Stomach smooth muscle (tissue), 2 donors: ENCODE measurements around the gene MRPL1.
"Not testable (repeated sequence)": the region's sequence is repeated elsewhere in the genome, so short reads cannot be mapped to it uniquely, and the experiment has no call there.

Source experiments
- H3K27ac ChIP-seq: one replicate; pipeline ENCODE4 v1.7.0; 2013; ENCODE audit warnings: mild to moderate bottlenecking, low read length, inconsistent platforms
- H3K27me3 ChIP-seq, 2 donors: one replicate each; pipeline ENCODE4 v1.7.0; 2013; ENCODE audit warnings: low read length in 2 of 2; ENCODE audit not compliant: insufficient read depth in 2 of 2, control insufficient read depth in 1 of 2
- H3K36me3 ChIP-seq, 2 donors: one replicate each; pipeline ENCODE4 v1.7.0; 2013; ENCODE audit warnings: low read length in 2 of 2; ENCODE audit not compliant: control insufficient read depth in 2 of 2, insufficient read depth in 2 of 2
- H3K4me1 ChIP-seq: one replicate; pipeline ENCODE4 v1.7.0; 2013; ENCODE audit warnings: low read length; ENCODE audit not compliant: control insufficient read depth, insufficient read depth
- H3K4me3 ChIP-seq, 2 donors: one replicate each; pipeline ENCODE4 v1.7.0; 2013; ENCODE audit warnings: low read length in 2 of 2
- H3K9ac ChIP-seq, 2 donors: one replicate each; pipeline ENCODE4 v1.7.0; 2013; ENCODE audit warnings: low read length in 2 of 2, mild to moderate bottlenecking in 1 of 2
- H3K9me3 ChIP-seq, 2 donors: one replicate each; pipeline ENCODE4 v1.7.0; 2013; ENCODE audit warnings: low read length in 2 of 2; ENCODE audit not compliant: control insufficient read depth in 2 of 2
- donor health status: healthy.
- donor health status: Pancreatic carcinoma.

Gene MRPL1

GRCh38 chr4:77983612-77984311, 121.1 kb downstream of the MRPL1 start:
- H3K4me3 ChIP-seq, H3K27me3 ChIP-seq, H3K36me3 ChIP-seq, H3K9ac ChIP-seq, H3K27ac ChIP-seq, H3K9me3 ChIP-seq, H3K4me1 ChIP-seq: not testable (repeated sequence)

DNA sequence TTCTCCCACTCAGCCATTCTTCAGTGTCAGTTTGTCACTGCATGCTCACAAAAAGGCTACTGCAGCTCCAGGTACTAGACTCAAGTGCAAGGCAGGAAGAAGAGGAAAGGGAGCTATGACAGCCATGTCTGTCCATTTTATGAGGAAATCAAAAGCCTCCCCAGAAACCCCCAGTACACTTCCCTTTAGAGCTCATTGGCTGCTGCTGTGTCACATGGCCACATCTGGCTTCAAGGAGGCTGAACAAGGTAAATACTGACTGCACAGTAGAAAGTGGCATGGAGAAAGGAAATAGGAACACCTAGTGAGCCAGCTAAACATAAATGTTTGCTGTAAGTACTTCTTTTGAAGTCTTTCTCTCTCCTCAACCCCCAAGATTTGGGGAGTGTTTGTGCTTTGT, 127.3 kb downstream of the MRPL1 start:
- Histone ChIP-seq H3K9me3 (no peaks in the 10 kb centered on the region), H3K36me3 (no peaks in the 10 kb centered on the region), H3K27me3 (no peaks in the 10 kb centered on the region), H3K9ac (no peak overlapping the region), H3K4me1 (peaks cover 3% of the 10 kb centered on the region), H3K4me3 (no peak overlapping the region), H3K27ac (no peak overlapping the region)

DNA sequence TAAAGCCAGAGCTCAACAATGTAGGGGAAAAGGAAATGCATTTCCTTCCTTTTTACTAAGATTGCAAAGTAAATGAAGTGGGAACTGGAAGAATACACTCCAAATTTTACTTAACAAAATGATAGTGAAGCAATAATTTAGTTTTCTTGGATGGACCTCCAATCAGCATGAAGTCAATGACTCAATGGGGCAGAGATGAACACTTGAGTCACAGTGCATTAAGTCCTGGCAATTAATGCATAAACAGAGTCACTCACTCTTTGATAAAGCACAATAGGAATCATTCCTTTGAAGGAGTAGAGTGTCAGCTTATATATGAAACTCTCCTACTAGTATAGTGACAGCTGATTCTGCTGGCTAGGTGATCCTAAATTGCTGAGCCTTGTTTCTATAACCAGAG, 127.8 kb downstream of the MRPL1 start:
- Histone ChIP-seq H3K9ac (no peak overlapping the region), H3K27ac (no peak overlapping the region), H3K27me3 (no peaks in the 10 kb centered on the region), H3K4me1 (peaks cover 3% of the 10 kb centered on the region), H3K36me3 (no peaks in the 10 kb centered on the region), H3K9me3 (no peaks in the 10 kb centered on the region), H3K4me3 (no peak overlapping the region)

DNA sequence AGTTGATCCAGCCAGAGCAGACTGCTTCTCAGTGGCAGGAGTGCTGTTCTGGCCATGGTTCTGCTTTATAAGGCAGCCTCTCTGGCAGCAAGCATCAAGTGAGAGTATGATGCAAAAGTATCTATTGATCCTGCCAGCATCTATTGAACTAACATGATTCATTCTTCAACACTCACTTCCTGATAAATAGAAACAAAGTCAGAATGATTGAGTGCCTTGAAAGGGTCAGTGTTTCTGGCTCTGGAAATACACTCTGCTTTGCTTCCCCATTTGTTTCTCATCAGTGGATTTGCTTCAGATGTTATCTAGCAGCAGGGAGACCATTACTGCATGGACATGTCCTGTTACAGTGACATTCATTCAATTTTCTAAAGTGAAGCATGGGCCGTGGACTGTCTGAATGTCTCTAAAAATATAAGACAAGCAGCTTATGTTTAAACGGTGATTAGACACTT, 128.3 kb downstream of the MRPL1 start:
- Histone ChIP-seq H3K27me3 (no peaks in the 10 kb centered on the region), H3K4me3 (no peak overlapping the region), H3K36me3 (no peaks in the 10 kb centered on the region), H3K4me1 (peaks cover 3% of the 10 kb centered on the region), H3K27ac (no peak overlapping the region), H3K9ac (no peak overlapping the region), H3K9me3 (no peaks in the 10 kb centered on the region)

GRCh38 chr4:77992581-77992980, 130.0 kb downstream of the MRPL1 start:
- no peak overlapping the region for H3K4me3 ChIP-seq
- peaks cover 3% of the 10 kb centered on the region for H3K4me1 ChIP-seq
- no peaks in the 10 kb centered on the region for H3K9me3 ChIP-seq
- H3K27ac ChIP-seq = no peak overlapping the region
- H3K9ac ChIP-seq = no peak overlapping the region
- H3K27me3 ChIP-seq = no peaks in the 10 kb centered on the region
- no peaks in the 10 kb centered on the region for H3K36me3 ChIP-seq

DNA sequence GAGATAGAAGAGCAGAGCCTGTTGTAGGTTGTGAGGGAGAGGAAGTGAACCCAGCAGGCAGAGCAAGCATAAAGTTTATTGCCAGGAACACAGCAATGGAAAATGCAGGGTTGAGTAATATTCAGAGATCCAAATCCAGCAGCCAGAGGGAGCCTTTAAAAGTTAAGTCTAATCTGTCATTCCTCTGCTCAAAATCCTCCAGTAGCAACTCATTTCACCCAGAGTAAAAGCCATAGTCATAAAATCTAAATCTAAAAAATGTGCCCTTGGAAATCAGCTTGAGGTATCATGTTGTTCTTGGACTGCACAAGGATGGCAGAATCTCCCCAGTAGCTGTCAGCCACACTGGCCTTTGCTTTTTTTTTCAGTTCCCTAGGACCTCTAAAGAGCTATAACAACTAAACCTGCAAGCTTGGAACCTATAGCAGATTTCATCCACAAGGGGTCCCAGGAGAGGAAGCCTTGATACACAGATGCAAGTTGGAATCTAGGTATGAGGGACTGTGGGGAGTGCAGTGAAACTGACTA, 131.6 kb downstream of the MRPL1 start:
- H3K4me3 ChIP-seq = no peak overlapping the region
- H3K36me3 ChIP-seq = no peaks in the 10 kb centered on the region
- H3K27me3 ChIP-seq = no peaks in the 10 kb centered on the region
- no peak overlapping the region for H3K27ac ChIP-seq
- H3K4me1 ChIP-seq = peaks cover 3% of the 10 kb centered on the region
- H3K9ac ChIP-seq = no peak overlapping the region
- H3K9me3 ChIP-seq = no peaks in the 10 kb centered on the region

GRCh38 chr4:77996076-77996475, 133.4 kb downstream of the MRPL1 start:
- Histone ChIP-seq H3K27ac (no peak overlapping the region), H3K9ac (no peak overlapping the region), H3K4me3 (no peak overlapping the region), H3K36me3 (no peaks in the 10 kb centered on the region), H3K4me1 (peaks cover 3% of the 10 kb centered on the region), H3K9me3 (no peaks in the 10 kb centered on the region), H3K27me3 (no peaks in the 10 kb centered on the region)

GRCh38 chr4:78001531-78001930, 138.9 kb downstream of the MRPL1 start:
- no peaks in the 10 kb centered on the region for H3K4me1 ChIP-seq
- no peaks in the 10 kb centered on the region for H3K36me3 ChIP-seq
- H3K27ac ChIP-seq = no peak overlapping the region
- no peak overlapping the region for H3K4me3 ChIP-seq
- H3K27me3 ChIP-seq = no peaks in the 10 kb centered on the region
- H3K9ac ChIP-seq = no peak overlapping the region
- no peaks in the 10 kb centered on the region for H3K9me3 ChIP-seq

- no peaks in the 10 kb centered on the region for H3K4me1 ChIP-seq
- H3K9me3 ChIP-seq = no peaks in the 10 kb centered on the region
- H3K9ac ChIP-seq = no peak overlapping the region
- no peaks in the 10 kb centered on the region for H3K27me3 ChIP-seq
- no peak overlapping the region for H3K4me3 ChIP-seq
- no peak overlapping the region for H3K27ac ChIP-seq
- H3K36me3 ChIP-seq = no peaks in the 10 kb centered on the region
Observed at GRCh38 chr4:78002260-78002659, 139.6 kb downstream of the MRPL1 start.
